Osteocyte (in vitro differentiated cells): ENCODE measurements around the gene OMD. TPM values are rescaled to one million over a fixed set of nuclear protein-coding genes. Genes with fewer than 3 reads are reported as not detected.

ENCODE experiments used
- DNase-seq: peaks from one replicate; pipeline ENCODE4 v3.0.0; 2021; ENCODE audit warnings: mixed read lengths; ENCODE audit not compliant: unreplicated experiment; ENCODE audit errors: extremely low spot score
- H3K27ac Mint-ChIP-seq: one replicate; pipeline ENCODE4 v1.8.0; 2021; ENCODE audit warnings: mild to moderate bottlenecking, mixed read lengths; ENCODE audit not compliant: unreplicated experiment
- H3K27me3 Mint-ChIP-seq: one replicate; pipeline ENCODE4 v1.8.0; 2021; ENCODE audit warnings: mixed read lengths; ENCODE audit not compliant: unreplicated experiment
- H3K36me3 Mint-ChIP-seq: one replicate; pipeline ENCODE4 v1.8.0; 2021; ENCODE audit warnings: mixed read lengths; ENCODE audit not compliant: unreplicated experiment
- H3K4me1 Mint-ChIP-seq: one replicate; pipeline ENCODE4 v1.8.0; 2021; ENCODE audit warnings: mixed read lengths; ENCODE audit not compliant: unreplicated experiment
- H3K4me3 Mint-ChIP-seq: one replicate; pipeline ENCODE4 v1.8.0; 2021; ENCODE audit warnings: mild to moderate bottlenecking, moderate library complexity, mixed read lengths; ENCODE audit not compliant: unreplicated experiment
- H3K9me3 Mint-ChIP-seq: one replicate; pipeline ENCODE4 v1.8.0; 2021; ENCODE audit warnings: mixed read lengths; ENCODE audit not compliant: unreplicated experiment
- CTCF ChIP-seq: fragments of 200-600 bp; sonication (generic); IDR thresholded peaks from 2 replicates; pipeline ENCODE4 v1.5.0; 2021; ENCODE audit warnings: antibody characterized with exemption, mild to moderate bottlenecking, moderate library complexity
- total RNA-seq: library from RNA; stranded (reverse); gene quantifications from 2 replicates; pipeline ENCODE4 v1.2.1, GENCODE V29; 2021

The OMD gene
- total RNA-seq, 1 donor from 2014 or later, result 31.1 TPM

- Mint-ChIP-seq H3K27me3 (no peaks in the 10 kb centered on the region), H3K4me3 (no peak overlapping the region), H3K4me1 (peaks cover 14% of the 10 kb centered on the region), H3K36me3 (peaks cover 9% of the 10 kb centered on the region), H3K27ac (no peak overlapping the region), H3K9me3 (peaks cover 5% of the 10 kb centered on the region)
- DNase-seq, result no peak
- no peak for TF ChIP-seq CTCF
These were observed 16.4 kb upstream of the OMD start for GRCh38 chr9:92440751-92441046.

GRCh38 chr9:92439921-92440750, 15.9 kb upstream of the OMD start:
- no peak for TF ChIP-seq CTCF
- DNase-seq, result no peak
- Mint-ChIP-seq H3K27ac (peak overlapping the region; percentile 63), H3K4me1 (peaks cover 14% of the 10 kb centered on the region), H3K27me3 (no peaks in the 10 kb centered on the region), H3K4me3 (no peak overlapping the region), H3K9me3 (peaks cover 5% of the 10 kb centered on the region), H3K36me3 (peaks cover 9% of the 10 kb centered on the region)

- Mint-ChIP-seq H3K27me3 (no peaks in the 10 kb centered on the region), H3K36me3 (peaks cover 9% of the 10 kb centered on the region), H3K4me3 (no peak overlapping the region), H3K27ac (no peak overlapping the region), H3K4me1 (peaks cover 14% of the 10 kb centered on the region), H3K9me3 (peaks cover 5% of the 10 kb centered on the region)
- DNase-seq, result no peak
- TF ChIP-seq CTCF, result peak; percentile 59
These were observed 14.7 kb upstream of the OMD start for GRCh38 chr9:92438900-92439526.

GRCh38 chr9:92435263-92435662, 11.0 kb upstream of the OMD start:
- H3K4me1 Mint-ChIP-seq, result peaks cover 12% of the 10 kb centered on the region
- no peak for DNase-seq
- H3K27ac Mint-ChIP-seq, result no peak overlapping the region
- H3K4me3 Mint-ChIP-seq, result no peak overlapping the region
- no peak for TF ChIP-seq CTCF
- peaks cover 5% of the 10 kb centered on the region for H3K9me3 Mint-ChIP-seq
- H3K27me3 Mint-ChIP-seq, result no peaks in the 10 kb centered on the region
- H3K36me3 Mint-ChIP-seq, result peaks cover 9% of the 10 kb centered on the region

- H3K36me3 Mint-ChIP-seq, result peaks cover 6% of the 10 kb centered on the region
- no peak overlapping the region for H3K27ac Mint-ChIP-seq
- no peak overlapping the region for H3K4me3 Mint-ChIP-seq
- DNase-seq, result no peak
- TF ChIP-seq CTCF, result no peak
- H3K27me3 Mint-ChIP-seq, result no peaks in the 10 kb centered on the region
- H3K4me1 Mint-ChIP-seq, result peaks cover 8% of the 10 kb centered on the region
- peaks cover 2% of the 10 kb centered on the region for H3K9me3 Mint-ChIP-seq
These were observed 8.8 kb upstream of the OMD start for GRCh38 chr9:92432972-92433548.
